ENCODE results near the gene RANBP17. TPM values are rescaled to one million over a fixed set of nuclear protein-coding genes. Genes with fewer than 3 reads are reported as not detected.

The RANBP17 gene
- total and polyA plus RNA-seq, 2 experiments from 2014 or later, result 43.8 to 53.1 TPM

DNA sequence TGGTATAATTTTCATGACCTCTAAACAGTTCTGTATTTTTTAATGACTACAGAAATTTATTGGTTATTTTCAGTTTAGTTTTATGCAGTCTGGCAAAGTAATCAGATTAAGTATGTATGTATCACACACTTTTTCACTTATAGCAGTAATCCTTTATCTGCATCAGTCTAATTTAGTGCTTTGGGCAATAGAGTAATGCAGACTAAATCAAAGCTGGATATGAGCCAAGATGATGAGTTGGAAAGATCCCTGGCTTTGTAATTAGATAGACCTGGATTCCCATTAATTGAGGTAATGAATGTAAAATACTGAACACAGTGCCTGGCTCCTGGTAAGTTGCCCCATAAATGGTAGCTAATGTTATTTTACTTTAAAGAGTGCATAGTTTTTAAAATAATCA, 231.8 kb downstream of the RANBP17 start:
- Histone ChIP-seq H3K79me2 (replicated peaks; ENCODE audit: insufficient read depth) (no peaks in the 10 kb centered on the region), H3F3A (replicated peaks; ENCODE audit: low read depth) (no peaks in the 10 kb centered on the region), H2AFZ (no peak overlapping the region), H3K4me1 (ENCODE audit: insufficient read depth) (peaks cover 18% of the 10 kb centered on the region), H3K27ac (ENCODE audit: low read depth) (peak overlapping the region; percentile 23; the same call in 1 of the 2 replicates), H3K4me3 (no peak overlapping the region), H3K27me3 (ENCODE audit: insufficient read depth) (no peaks in the 10 kb centered on the region), H4K20me1 (replicated peaks; ENCODE audit: insufficient read depth) (no peaks in the 10 kb centered on the region), H3K4me2 (no peak overlapping the region), H3K9me2 (ENCODE audit: insufficient read depth) (no peaks in the 10 kb centered on the region), H3K36me3 (ENCODE audit: insufficient read depth) (no peaks in the 10 kb centered on the region)
- Mint-ChIP-seq H3K36me3 (ENCODE audit: low read depth) (peaks cover 25% of the 10 kb centered on the region), H3K4me1 (peaks cover 17% of the 10 kb centered on the region), H3K27ac (no peak overlapping the region), H3K9me3 (peaks cover 16% of the 10 kb centered on the region), H3K27me3 (ENCODE audit: insufficient read depth, low read depth, poor library complexity) (no peaks in the 10 kb centered on the region), H3K4me3 (no peak overlapping the region)
- no peak for ATAC-seq
- no peak for DNase-seq (ENCODE audit: low spot score)
- TF ChIP-seq, protein P1, sequence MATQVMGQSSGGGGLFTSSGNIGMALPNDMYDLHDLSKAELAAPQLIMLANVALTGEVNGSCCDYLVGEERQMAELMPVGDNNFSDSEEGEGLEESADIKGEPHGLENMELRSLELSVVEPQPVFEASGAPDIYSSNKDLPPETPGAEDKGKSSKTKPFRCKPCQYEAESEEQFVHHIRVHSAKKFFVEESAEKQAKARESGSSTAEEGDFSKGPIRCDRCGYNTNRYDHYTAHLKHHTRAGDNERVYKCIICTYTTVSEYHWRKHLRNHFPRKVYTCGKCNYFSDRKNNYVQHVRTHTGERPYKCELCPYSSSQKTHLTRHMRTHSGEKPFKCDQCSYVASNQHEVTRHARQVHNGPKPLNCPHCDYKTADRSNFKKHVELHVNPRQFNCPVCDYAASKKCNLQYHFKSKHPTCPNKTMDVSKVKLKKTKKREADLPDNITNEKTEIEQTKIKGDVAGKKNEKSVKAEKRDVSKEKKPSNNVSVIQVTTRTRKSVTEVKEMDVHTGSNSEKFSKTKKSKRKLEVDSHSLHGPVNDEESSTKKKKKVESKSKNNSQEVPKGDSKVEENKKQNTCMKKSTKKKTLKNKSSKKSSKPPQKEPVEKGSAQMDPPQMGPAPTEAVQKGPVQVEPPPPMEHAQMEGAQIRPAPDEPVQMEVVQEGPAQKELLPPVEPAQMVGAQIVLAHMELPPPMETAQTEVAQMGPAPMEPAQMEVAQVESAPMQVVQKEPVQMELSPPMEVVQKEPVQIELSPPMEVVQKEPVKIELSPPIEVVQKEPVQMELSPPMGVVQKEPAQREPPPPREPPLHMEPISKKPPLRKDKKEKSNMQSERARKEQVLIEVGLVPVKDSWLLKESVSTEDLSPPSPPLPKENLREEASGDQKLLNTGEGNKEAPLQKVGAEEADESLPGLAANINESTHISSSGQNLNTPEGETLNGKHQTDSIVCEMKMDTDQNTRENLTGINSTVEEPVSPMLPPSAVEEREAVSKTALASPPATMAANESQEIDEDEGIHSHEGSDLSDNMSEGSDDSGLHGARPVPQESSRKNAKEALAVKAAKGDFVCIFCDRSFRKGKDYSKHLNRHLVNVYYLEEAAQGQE (IDR thresholded peaks at IDR 0.05; ENCODE audit: unreplicated experiment), result no peak
- TF ChIP-seq, protein P2, sequence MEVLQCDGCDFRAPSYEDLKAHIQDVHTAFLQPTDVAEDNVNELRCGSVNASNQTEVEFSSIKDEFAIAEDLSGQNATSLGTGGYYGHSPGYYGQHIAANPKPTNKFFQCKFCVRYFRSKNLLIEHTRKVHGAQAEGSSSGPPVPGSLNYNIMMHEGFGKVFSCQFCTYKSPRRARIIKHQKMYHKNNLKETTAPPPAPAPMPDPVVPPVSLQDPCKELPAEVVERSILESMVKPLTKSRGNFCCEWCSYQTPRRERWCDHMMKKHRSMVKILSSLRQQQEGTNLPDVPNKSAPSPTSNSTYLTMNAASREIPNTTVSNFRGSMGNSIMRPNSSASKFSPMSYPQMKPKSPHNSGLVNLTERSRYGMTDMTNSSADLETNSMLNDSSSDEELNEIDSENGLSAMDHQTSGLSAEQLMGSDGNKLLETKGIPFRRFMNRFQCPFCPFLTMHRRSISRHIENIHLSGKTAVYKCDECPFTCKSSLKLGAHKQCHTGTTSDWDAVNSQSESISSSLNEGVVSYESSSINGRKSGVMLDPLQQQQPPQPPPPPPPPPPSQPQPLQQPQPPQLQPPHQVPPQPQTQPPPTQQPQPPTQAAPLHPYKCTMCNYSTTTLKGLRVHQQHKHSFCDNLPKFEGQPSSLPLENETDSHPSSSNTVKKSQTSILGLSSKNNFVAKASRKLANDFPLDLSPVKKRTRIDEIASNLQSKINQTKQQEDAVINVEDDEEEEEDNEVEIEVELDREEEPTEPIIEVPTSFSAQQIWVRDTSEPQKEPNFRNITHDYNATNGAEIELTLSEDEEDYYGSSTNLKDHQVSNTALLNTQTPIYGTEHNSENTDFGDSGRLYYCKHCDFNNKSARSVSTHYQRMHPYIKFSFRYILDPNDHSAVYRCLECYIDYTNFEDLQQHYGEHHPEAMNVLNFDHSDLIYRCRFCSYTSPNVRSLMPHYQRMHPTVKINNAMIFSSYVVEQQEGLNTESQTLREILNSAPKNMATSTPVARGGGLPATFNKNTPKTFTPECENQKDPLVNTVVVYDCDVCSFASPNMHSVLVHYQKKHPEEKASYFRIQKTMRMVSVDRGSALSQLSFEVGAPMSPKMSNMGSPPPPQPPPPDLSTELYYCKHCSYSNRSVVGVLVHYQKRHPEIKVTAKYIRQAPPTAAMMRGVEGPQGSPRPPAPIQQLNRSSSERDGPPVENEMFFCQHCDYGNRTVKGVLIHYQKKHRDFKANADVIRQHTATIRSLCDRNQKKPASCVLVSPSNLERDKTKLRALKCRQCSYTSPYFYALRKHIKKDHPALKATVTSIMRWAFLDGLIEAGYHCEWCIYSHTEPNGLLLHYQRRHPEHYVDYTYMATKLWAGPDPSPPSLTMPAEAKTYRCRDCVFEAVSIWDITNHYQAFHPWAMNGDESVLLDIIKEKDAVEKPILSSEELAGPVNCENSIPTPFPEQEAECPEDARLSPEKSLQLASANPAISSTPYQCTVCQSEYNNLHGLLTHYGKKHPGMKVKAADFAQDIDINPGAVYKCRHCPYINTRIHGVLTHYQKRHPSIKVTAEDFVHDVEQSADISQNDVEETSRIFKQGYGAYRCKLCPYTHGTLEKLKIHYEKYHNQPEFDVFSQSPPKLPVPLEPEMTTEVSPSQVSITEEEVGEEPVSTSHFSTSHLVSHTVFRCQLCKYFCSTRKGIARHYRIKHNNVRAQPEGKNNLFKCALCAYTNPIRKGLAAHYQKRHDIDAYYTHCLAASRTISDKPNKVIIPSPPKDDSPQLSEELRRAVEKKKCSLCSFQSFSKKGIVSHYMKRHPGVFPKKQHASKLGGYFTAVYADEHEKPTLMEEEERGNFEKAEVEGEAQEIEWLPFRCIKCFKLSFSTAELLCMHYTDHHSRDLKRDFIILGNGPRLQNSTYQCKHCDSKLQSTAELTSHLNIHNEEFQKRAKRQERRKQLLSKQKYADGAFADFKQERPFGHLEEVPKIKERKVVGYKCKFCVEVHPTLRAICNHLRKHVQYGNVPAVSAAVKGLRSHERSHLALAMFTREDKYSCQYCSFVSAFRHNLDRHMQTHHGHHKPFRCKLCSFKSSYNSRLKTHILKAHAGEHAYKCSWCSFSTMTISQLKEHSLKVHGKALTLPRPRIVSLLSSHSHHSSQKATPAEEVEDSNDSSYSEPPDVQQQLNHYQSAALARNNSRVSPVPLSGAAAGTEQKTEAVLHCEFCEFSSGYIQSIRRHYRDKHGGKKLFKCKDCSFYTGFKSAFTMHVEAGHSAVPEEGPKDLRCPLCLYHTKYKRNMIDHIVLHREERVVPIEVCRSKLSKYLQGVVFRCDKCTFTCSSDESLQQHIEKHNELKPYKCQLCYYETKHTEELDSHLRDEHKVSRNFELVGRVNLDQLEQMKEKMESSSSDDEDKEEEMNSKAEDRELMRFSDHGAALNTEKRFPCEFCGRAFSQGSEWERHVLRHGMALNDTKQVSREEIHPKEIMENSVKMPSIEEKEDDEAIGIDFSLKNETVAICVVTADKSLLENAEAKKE (CRISPR knock-in tag; IDR thresholded peaks at IDR 0.05), result no peak
- TF ChIP-seq, protein P3, sequence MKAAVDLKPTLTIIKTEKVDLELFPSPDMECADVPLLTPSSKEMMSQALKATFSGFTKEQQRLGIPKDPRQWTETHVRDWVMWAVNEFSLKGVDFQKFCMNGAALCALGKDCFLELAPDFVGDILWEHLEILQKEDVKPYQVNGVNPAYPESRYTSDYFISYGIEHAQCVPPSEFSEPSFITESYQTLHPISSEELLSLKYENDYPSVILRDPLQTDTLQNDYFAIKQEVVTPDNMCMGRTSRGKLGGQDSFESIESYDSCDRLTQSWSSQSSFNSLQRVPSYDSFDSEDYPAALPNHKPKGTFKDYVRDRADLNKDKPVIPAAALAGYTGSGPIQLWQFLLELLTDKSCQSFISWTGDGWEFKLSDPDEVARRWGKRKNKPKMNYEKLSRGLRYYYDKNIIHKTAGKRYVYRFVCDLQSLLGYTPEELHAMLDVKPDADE (IDR thresholded peaks at IDR 0.05), result no peak
- TF ChIP-seq JUNB (IDR thresholded peaks at IDR 0.05; ENCODE audit: unreplicated experiment), result no peak
- no peak for TF ChIP-seq EZH2 (IDR thresholded peaks at IDR 0.05; ENCODE audit: low read depth, unreplicated experiment)
- TF ChIP-seq ZNF331 (CRISPR knock-in tag; IDR thresholded peaks at IDR 0.05; ENCODE audit: low read depth), result no peak
- TF ChIP-seq, protein P4, sequence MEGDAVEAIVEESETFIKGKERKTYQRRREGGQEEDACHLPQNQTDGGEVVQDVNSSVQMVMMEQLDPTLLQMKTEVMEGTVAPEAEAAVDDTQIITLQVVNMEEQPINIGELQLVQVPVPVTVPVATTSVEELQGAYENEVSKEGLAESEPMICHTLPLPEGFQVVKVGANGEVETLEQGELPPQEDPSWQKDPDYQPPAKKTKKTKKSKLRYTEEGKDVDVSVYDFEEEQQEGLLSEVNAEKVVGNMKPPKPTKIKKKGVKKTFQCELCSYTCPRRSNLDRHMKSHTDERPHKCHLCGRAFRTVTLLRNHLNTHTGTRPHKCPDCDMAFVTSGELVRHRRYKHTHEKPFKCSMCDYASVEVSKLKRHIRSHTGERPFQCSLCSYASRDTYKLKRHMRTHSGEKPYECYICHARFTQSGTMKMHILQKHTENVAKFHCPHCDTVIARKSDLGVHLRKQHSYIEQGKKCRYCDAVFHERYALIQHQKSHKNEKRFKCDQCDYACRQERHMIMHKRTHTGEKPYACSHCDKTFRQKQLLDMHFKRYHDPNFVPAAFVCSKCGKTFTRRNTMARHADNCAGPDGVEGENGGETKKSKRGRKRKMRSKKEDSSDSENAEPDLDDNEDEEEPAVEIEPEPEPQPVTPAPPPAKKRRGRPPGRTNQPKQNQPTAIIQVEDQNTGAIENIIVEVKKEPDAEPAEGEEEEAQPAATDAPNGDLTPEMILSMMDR (conservative IDR thresholded peaks at IDR 0.05; ENCODE audit: low read depth in 2 of 2), result no peak
- no peak for TF ChIP-seq POLR2AphosphoS5 (IDR thresholded peaks at IDR 0.05; ENCODE audit: low read depth)
- no peak for TF ChIP-seq ZNF114 (CRISPR knock-in tag; IDR thresholded peaks at IDR 0.05)
- no peak for TF ChIP-seq STAT1 (IDR thresholded peaks at IDR 0.05; ENCODE audit: unreplicated experiment)

All from GM23338 (cell line).